IMR-90 (cell line): ENCODE results near the gene CFAP298. TPM values are rescaled to one million over a fixed set of nuclear protein-coding genes. Genes with fewer than 3 reads are reported as not detected.

ENCODE experiments used
- ATAC-seq: fragments of 200-7000 bp; cut with Tn5 transposase; 2 replicates; pipeline ENCODE4 v1.9.1; 2020; ENCODE audit warnings: low read depth, mild to moderate bottlenecking, moderate library complexity
- BruUV-seq: library from RNA; stranded (reverse); fragments of 400-500 nt; replicated peaks from 2 replicates; lab custom pipeline; 2021; lab: Mats Ljungman, UMichigan
- CTCF ChIA-PET: fragments of 300-600 bp; formaldehyde crosslinking; extraction: SDS; loops from one replicate; lab custom pipeline; 2021; ENCODE audit warnings: antibody characterized with exemption; lab: Yijun Ruan, JAX
- POLR2A ChIA-PET: fragments of 300-600 bp; sonication (Branson Sonifier 250); formaldehyde crosslinking; loops from one replicate; lab custom pipeline; 2022; ENCODE audit warnings: antibody characterized with exemption; ENCODE audit not compliant: unreplicated experiment; lab: Charles Lee
- DNase-seq: peaks from one replicate; pipeline ENCODE4 v3.0.0; 2013
- H2AFZ ChIP-seq: replicated peaks from 2 replicates; pipeline ENCODE3; 2013; ENCODE audit warnings: low read length, mild to moderate bottlenecking; ENCODE audit not compliant: poor library complexity
- H2AK5ac ChIP-seq: 2 replicates; pipeline ENCODE4 v1.6.1; 2013; ENCODE audit warnings: low read depth, low read length, inconsistent platforms
- H2AK9ac ChIP-seq: replicated peaks from 2 replicates; pipeline ENCODE3; 2013; ENCODE audit warnings: mild to moderate bottlenecking, low read depth, low read length, moderate library complexity; ENCODE audit not compliant: poor library complexity
- H2BK120ac ChIP-seq: 2 replicates; pipeline ENCODE4 v1.6.1; 2013; ENCODE audit warnings: low read depth, low read length, inconsistent platforms
- H2BK15ac ChIP-seq: 3 replicates; pipeline ENCODE4 v1.6.1; 2013; ENCODE audit warnings: low read depth, low read length, inconsistent platforms
- H2BK20ac ChIP-seq: 2 replicates; pipeline ENCODE4 v1.6.1; 2013; ENCODE audit warnings: low read depth, mild to moderate bottlenecking, inconsistent platforms, low read length, moderate library complexity
- H2BK5ac ChIP-seq: 2 replicates; pipeline ENCODE4 v1.6.1; 2013; ENCODE audit warnings: mild to moderate bottlenecking, low read depth, low read length, inconsistent platforms; ENCODE audit not compliant: poor library complexity, severe bottlenecking
- H3K14ac ChIP-seq: replicated peaks from 2 replicates; pipeline ENCODE4 v1.6.1; 2013; ENCODE audit warnings: low read depth, low read length, inconsistent platforms
- H3K18ac ChIP-seq: 2 replicates; pipeline ENCODE4 v1.6.1; 2013; ENCODE audit warnings: low read depth, low read length, control low read depth
- H3K23ac ChIP-seq: 2 replicates; pipeline ENCODE4 v1.6.1; 2013; ENCODE audit warnings: low read depth, low read length, inconsistent platforms
- H3K27ac ChIP-seq: 2 replicates; pipeline ENCODE4 v1.5.1; 2013; ENCODE audit warnings: mild to moderate bottlenecking, control low read depth, low read length; ENCODE audit not compliant: insufficient read depth
- H3K27me3 ChIP-seq: 2 replicates; pipeline ENCODE4 v1.6.1; 2013; ENCODE audit warnings: low read length; ENCODE audit not compliant: control insufficient read depth, insufficient read depth
- H3K36me3 ChIP-seq: 2 replicates; pipeline ENCODE4 v1.6.1; 2013; ENCODE audit warnings: low read length, mixed read lengths; ENCODE audit not compliant: control insufficient read depth, insufficient read depth
- H3K4ac ChIP-seq: 2 replicates; pipeline ENCODE4 v1.6.1; 2013; ENCODE audit warnings: low read depth, low read length, inconsistent platforms
- H3K4me1 ChIP-seq: 2 replicates; pipeline ENCODE4 v1.6.1; 2013; ENCODE audit warnings: low read length, mixed read lengths; ENCODE audit not compliant: control insufficient read depth, insufficient read depth
- H3K4me2 ChIP-seq: 2 replicates; pipeline ENCODE4 v1.6.1; 2013; ENCODE audit warnings: low read depth, mild to moderate bottlenecking, control low read depth, low read length, moderate library complexity
- H3K4me3 ChIP-seq: 2 replicates; pipeline ENCODE4 v1.5.1; 2013; ENCODE audit warnings: low read depth, mild to moderate bottlenecking, control low read depth, low read length, moderate library complexity; ENCODE audit not compliant: insufficient read depth
- H3K56ac ChIP-seq: 2 replicates; pipeline ENCODE4 v1.6.1; 2013; ENCODE audit warnings: low read length, inconsistent platforms; ENCODE audit not compliant: insufficient read depth; ENCODE audit errors: extremely low read depth
- H3K79me1 ChIP-seq, 2 experiments: 2 replicates each; pipeline ENCODE4 v1.6.1; 2013; ENCODE audit warnings: low read length in 2 of 2, inconsistent platforms in 1 of 2, low read depth in 1 of 2
- H3K9ac ChIP-seq: 2 replicates; pipeline ENCODE4 v1.6.1; 2013; ENCODE audit warnings: low read depth, low read length, control low read depth
- H3K9me1 ChIP-seq: 2 replicates; pipeline ENCODE4 v1.6.1; 2013; ENCODE audit warnings: low read length, inconsistent platforms; ENCODE audit not compliant: insufficient read depth
- H3K9me3 ChIP-seq: 2 replicates; pipeline ENCODE4 v1.6.1; 2013; ENCODE audit warnings: low read length; ENCODE audit not compliant: control insufficient read depth, insufficient read depth
- H4K20me1 ChIP-seq: 2 replicates; pipeline ENCODE4 v1.6.1; 2013; ENCODE audit warnings: low read length, inconsistent platforms; ENCODE audit not compliant: insufficient read depth
- H4K5ac ChIP-seq: 2 replicates; pipeline ENCODE4 v1.6.1; 2013; ENCODE audit warnings: mild to moderate bottlenecking, low read depth, low read length, control low read depth
- H4K8ac ChIP-seq, 2 experiments: 2 replicates each; pipeline ENCODE4 v1.6.1; 2013; ENCODE audit warnings: low read depth in 2 of 2, low read length in 2 of 2, control low read depth in 1 of 2, inconsistent platforms in 1 of 2
- H4K91ac ChIP-seq: 2 replicates; pipeline ENCODE4 v1.6.1; 2013; ENCODE audit warnings: low read depth, low read length, inconsistent platforms; ENCODE audit not compliant: insufficient read depth
- CEBPB ChIP-seq: IDR thresholded peaks from 2 replicates; pipeline ENCODE4 v1.6.1; 2012; ENCODE audit warnings: low read depth, low read length, improper control_type of control experiment
- CHD1 ChIP-seq: IDR thresholded peaks from 2 replicates; pipeline ENCODE4 v1.6.1; 2012; ENCODE audit warnings: low read depth, low read length, improper control_type of control experiment
- WGBS, 2 experiments: methylation state at CpG; one replicate each; pipeline versions ENCODE4 v1.1.5 to v1.1.7; 2013; ENCODE audit warnings: missing lambda C conversion rate in 2 of 2; ENCODE audit not compliant: insufficient read length in 1 of 2; ENCODE audit errors: extremely low coverage in 2 of 2; 5-methylcytosine and 5-hydroxymethylcytosine counted together
- dilution Hi-C: fragments of 300-500 bp; cut with HindIII; formaldehyde crosslinking; loops from one replicate; pipeline ENCODE4 v1.14.3; 2018; ENCODE audit warnings: low sequenced_read_pairs; ENCODE audit not compliant: unreplicated experiment
- in situ Hi-C: fragments of 300-500 bp; cut with MboI; formaldehyde crosslinking; loops from 3 replicates; pipeline ENCODE4 v1.14.3; 2019; ENCODE audit warnings: low sequenced_read_pairs, inconsistent platforms, mixed read lengths
- intact Hi-C: fragments of 100-400 bp; cut with micrococcal nuclease; formaldehyde crosslinking; loops from 2 replicates; pipeline ENCODE4 v1.10.0; 2022
- polyA plus RNA-seq, 3 experiments: library from polyadenylated mRNA; depleted of rRNA; stranded (reverse); fragments of >200 nt; gene quantifications; 2 replicates each; pipeline ENCODE4 v1.2.3, GENCODE V29; 2012; ENCODE audit warnings: low replicate concordance in 1 of 3
- total RNA-seq: library from RNA; depleted of rRNA; stranded (reverse); fragments of >200 nt; gene quantifications from 2 replicates; pipeline ENCODE4 v1.2.3, GENCODE V29; 2012

CFAP298 gene
- total and polyA plus RNA-seq, 2 of the 4 experiments (the other 2 are of a cell fraction), result 8.1 to 25.7 TPM

DNA sequence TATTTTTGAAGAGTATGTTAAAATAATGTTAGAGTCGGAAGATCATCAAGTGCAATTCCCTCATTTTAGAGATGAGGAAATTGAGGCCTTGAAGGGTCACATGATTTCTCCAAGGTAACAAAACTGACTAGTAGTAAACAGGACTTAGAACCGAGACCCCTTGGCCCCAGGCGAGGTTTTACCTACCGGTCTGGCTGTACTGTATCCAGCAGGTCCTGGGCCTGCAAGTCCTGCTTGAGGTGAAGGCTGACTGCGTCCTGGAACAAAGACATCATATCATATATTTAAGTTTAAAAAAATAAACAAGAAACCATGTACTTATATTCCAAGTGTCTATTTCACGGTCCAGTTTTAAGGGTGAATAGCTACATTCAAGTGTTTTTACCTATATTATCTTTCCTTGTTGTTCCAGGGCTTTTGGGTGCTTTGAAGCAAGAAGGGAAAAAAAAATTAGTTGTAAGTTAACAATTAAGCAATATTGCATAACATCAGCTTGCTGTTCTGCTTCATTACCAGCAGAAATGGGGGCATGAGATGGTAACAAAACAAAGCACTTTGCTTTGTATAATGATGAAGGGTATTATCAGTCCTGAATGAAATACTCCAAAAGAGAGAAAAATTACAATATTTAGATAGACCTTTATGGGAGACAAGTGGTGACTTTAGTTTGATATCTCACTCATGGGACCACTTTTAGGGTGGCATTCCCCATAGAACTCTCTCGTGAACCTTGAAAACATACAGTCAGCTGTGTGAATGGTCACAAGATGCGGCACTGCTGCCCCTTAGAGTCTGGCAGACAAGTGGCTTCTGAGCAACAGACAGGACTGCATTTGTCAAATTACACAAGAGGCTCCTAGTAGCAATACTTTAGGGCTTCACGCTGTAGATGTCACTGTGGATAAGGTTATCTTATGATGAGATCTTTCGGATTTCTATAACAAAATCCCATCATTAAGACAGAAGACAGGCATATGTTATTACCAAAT, 29.8 kb upstream of the CFAP298 start:
- Histone ChIP-seq H3K9me1 (0 out of 2 replicates have a peak, but pooled peaks cover 1% of the 10 kb centered on the region), H4K5ac (no peak overlapping the region), H3K9ac (no peak overlapping the region), H3K4me3 (no peak overlapping the region), H3K4me1 (no peaks in the 10 kb centered on the region), H3K4me2 (no peak overlapping the region), H3K18ac (no peak overlapping the region), H2AK9ac (no peak overlapping the region), H3K9me3 (no peaks in the 10 kb centered on the region), H2BK120ac (no peak overlapping the region), H4K20me1 (no peaks in the 10 kb centered on the region), H3K4ac (no peak overlapping the region), H3K27ac (no peak overlapping the region), H3K79me1 (no peaks in the 10 kb centered on the region), H3K14ac (no peak overlapping the region), H2BK5ac (no peak overlapping the region), H2AFZ (no peak overlapping the region), H3K27me3 (no peaks in the 10 kb centered on the region), H4K8ac (no peak overlapping the region), H3K23ac (no peak overlapping the region), H2BK20ac (no peak overlapping the region), H2AK5ac (no peak overlapping the region), H3K56ac (no peak overlapping the region), H2BK15ac (no peak overlapping the region), H4K91ac (no peak overlapping the region), H3K36me3 (peaks cover 16% of the 10 kb centered on the region)
- CTCF ChIA-PET, result no interaction called here
- 60% methylated on average over 1 of the region's 10 CpGs; no CpG with 5 or more reads in 1 of the 2 experiments for WGBS, 2 experiments
- no peak for DNase-seq
- intact Hi-C loops (no loop called here), in situ Hi-C loops (no loop called here), dilution Hi-C loops (no loop called here)
- POLR2A ChIA-PET, result no interaction called here
- TF ChIP-seq CEBPB (peak; percentile 36; the same call in 1 of the 2 replicates), CHD1 (no peak)
- no peak for ATAC-seq
- no TSS peak for BruUV-seq
